NCI-H2107 (cell line): ENCODE data around the gene RGS13.
"Not testable (repeated sequence)": the region's sequence is repeated elsewhere in the genome, so short reads cannot be mapped to it uniquely, and the experiment has no call there.

Source experiments
- DNase-seq: peaks from one replicate; lab custom pipeline; 2025; lab: John Stamatoyannopoulos, UW

The RGS13 gene

DNA sequence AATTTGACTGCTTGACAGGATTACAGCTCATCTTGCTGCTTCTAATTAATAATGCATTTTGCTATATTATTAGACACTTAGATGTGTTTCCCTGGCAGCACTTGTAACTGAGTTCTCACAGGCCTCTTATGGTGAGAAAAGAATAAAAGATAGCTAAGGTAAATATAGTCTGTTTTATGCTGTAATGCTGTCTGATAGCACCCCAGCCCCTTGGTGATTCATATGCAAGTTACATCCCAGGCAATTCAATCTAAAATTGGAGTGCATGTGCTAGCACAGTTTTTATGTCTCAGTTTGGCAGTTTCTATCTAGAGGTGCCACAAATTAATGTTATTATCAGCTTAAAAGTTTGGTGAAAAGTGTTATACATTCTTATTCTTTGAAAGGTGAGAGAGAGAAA, 42.2 kb downstream of the RGS13 start:
- DNase-seq: no peak

DNA sequence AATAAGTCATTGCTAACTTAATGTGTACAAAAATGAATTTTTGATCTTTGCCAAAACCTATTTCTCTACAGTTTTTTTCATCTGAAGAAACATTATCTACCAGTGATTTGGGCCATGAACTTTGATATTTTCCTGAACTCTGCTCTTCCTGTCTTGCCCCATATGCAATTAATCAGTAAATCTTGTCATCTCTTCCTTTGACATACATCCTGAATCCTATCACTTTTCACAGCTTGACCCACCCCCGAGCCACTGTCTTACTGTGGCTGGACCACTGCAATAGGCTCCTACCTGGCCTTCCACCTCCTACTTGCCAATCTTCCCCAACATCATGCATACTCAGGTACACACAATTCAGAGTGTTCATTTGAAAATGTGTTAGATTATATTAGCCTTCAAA, 46.4 kb downstream of the RGS13 start:
- DNase-seq: no peak

DNA sequence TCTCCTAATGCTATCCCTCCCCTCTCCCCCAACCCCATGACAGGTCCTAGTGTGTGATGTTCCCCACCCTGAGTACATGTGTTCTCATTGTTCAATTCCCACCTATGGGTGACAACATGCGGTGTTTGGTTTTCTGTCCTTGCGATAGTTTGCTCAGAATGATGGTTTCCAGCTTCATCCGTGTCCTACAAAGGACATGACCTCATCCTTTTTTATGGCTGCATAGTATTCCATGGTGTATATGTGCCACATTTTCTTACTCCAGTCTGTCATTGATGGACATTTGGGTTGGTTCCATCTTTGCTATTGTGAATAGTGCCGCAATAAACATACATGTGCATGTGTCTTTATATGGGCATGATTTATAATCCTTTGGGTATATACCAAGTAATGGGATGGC, 47.1 kb downstream of the RGS13 start:
- DNase-seq: not testable (repeated sequence)

DNA sequence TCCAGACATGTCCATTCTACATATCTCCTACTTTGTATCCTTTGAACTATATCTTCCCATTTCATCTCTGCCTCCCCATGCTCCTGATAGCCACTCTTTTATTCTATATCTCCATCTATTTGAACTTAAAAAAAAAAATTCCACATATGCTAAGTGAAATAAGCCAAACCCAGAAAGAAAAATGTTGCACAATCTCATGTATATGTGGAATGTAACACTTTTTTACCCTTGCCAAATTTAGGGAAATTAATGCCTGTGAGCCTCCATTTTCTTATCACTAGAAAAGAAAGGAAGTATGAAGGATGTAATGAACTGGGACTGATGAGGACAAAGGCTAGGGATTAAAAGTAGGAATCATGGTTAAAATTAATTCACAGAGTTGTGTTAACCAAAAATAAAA, 53.5 kb downstream of the RGS13 start:
- DNase-seq: no peak

DNA sequence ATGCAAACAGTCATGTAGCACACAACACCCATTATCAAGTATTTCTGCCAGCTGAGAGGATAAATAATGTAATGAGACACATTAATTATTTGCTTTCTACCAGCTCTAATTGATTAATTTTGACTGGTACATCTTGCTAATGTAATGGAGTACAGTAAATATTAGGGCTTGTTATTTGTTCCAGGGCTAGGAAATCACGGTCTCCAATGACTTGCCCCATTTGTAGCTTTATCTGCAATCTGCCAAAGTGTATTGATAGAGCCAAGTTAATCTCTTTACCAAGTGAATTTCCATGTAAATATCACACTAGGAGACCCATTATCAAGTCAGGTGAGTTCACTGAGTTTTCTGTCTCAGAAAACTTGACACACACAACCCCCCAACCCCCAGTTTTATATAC, 55.1 kb downstream of the RGS13 start:
- DNase-seq: no peak

DNA sequence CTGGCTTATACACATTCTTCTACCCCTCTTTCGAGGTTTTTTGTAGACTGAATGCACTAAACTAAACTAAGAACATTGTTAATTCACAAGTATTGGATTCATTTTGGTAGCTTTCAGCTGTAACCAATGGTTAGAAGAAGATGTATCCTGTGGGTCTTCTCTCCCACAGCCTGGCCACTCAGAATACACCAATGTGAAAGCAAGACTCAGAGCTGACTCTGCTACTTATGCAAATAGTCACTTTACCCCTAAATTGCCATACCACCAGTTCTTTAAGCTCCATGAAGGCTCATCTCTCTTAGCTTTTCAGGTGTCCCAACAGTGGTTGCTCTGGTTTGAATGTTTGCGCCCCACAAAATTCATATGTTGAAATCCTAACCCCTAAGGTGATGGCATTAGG, 60.1 kb downstream of the RGS13 start:
- DNase-seq: no peak

DNA sequence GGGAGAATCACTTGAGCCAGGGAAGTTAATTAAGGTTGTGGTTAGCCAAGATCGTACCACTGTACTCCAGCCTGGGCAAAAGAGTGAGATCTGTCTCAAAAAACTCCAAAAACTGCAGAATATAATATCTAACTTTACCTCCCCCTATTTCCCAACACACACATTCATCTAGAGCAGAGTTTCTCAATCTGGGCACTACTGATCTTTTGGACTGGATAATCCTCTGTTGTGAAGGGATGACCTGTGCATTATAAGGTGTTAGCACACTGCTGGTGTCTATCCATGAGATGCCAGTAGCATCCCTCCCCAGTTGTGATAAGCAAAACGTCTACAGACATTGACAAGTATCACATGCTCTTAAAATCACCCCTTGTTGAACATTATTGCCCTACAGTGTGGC, 61.8 kb downstream of the RGS13 start:
- DNase-seq: no peak

DNA sequence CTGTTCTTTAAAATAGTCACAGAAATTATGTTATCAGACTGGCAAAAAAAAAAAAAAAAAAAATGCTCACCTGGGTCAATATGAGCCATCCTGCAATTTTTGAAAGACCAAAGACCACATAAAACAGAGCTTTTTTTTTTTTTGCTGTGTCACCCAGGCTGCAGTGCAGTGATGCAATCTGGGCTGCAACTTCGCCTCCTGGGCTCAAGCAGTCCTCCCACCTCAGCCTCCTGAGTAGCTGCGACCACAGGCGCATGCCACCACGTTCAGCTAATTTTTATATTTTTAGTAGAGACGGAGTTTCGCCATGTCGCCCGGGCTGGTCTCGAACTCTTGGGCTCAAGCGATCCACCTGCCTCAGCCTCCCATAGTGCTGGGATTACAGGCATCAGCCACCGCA, 62.8 kb downstream of the RGS13 start:
- DNase-seq: no peak

DNA sequence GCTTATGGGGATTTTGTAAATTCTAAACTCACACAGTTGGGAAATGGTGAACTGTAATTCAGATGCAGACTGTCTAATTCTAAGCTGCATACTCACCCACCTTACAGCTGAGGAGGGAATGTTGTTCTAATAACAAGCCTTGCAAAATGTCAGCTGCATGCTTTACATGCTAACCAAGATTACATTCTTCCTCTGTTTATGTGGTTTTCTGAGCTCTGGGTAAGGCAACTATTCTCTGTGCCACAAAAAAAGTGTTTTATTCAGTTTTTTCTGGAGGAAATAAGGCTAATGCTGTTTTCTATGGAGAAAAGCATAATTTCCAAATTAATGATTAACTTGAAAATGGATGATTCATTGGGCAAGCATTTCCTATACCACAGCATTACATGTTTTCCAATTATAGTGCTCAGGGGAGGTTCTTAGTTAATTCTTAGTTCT, 64.9 kb downstream of the RGS13 start:
- no peak for DNase-seq

DNA sequence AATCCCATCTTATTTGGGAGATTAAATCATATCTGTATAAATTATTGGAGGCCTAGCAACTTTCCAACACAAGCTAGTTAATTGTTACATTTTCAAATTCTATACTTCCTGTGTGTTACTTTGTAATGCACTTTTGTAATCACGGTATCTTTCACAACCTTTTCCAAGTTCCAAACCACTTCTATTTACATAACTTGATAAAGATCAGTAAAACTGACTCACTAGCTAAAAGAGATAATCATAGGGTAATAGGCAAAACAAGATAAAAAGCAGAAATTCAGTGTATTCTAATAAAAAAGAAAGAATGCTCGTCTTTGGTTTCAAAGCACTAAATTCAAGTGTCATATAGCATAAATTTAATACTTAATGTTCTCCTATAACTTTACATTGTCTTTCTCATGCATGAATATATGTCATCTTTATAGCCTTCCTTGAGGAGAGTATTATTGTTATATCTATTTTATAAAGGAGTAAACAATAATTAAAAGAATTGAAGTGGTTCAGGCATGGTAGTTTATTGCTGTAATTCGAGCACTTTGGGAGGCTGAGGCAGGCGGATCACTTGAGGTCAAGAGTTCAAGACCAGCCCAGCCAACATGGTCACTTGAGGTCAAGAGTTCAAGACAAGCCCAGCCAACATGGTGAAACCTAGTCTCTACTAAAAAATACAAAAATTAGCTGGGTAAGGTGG, 66.4 kb downstream of the RGS13 start:
- no peak for DNase-seq

DNA sequence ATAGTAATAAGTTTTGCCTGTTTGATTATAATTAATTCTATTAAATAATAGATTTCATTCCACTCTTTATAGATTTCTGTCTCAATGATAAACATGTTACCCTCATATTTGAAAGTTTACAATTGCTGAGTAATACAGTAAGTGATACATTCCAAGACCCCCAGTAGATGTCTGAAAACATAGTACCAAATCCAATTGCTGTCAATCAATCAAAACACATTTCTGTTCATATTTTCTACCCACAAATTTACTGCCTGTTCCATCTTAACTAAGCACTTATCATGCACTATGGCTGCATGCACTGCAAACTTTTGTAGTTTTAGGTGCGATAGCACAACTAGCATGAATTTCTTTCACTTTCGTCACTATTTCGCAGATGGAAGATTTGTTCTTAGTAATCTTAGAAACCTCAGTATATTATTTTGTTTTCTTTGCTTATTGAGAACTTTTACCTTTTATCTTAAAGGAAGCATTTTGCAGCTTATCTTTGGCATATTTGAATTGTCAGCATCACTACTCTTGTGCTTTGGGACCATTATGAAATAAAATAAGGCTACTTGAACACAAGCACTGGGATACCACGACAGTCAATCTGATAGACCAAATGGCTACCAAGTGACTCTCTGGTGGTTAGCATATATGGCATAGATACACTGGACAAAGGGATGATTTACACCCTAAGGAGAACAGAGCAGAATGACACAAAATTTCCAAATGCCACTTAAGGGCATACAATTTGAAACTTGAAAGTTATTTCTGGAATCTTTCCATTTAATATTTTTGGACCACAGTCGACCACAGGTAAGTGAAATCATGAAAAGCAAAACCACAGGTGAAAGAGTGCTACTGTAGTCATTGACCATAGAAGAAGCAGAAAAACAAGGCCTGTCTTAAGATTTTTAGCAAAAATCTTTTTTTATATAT, 67.6 kb downstream of the RGS13 start:
- DNase-seq: no peak

DNA sequence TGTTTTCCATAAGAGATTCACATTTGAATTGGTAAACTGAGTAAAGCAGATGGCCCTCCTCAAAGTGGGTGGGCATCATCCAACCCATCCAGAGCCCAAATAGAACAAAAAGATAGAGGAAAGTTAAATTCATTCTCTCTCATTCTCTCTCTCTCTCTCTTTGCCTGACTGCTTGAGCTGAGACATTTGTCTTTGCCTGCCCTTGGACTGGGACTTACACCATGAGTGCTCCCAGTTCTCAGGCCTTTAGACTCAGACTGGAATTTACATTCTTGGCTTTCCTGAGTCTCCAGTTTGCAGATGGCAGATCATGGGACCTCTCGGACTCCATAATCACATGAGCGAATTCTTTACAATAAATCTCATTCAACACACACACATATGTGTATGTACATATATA, 69.6 kb downstream of the RGS13 start:
- DNase-seq: no peak

DNA sequence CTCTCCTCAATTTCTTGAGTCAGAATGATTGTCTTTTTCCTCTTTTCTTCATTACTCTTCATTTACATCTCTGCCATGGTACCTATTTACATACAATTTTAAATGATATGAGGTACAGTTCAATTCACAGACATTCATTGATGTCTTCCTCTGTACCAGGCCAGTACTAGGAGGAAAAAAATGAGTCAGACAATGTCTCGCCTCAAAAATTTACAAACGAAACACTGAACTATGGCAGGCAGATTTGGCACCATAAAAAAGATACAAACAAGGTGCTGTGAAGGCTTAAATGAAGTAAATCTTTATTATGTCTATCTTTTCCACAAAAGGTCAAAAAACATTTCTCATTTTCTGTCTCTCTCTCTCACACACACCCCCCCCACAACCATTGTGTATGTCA, 71.0 kb downstream of the RGS13 start:
- DNase-seq: no peak

DNA sequence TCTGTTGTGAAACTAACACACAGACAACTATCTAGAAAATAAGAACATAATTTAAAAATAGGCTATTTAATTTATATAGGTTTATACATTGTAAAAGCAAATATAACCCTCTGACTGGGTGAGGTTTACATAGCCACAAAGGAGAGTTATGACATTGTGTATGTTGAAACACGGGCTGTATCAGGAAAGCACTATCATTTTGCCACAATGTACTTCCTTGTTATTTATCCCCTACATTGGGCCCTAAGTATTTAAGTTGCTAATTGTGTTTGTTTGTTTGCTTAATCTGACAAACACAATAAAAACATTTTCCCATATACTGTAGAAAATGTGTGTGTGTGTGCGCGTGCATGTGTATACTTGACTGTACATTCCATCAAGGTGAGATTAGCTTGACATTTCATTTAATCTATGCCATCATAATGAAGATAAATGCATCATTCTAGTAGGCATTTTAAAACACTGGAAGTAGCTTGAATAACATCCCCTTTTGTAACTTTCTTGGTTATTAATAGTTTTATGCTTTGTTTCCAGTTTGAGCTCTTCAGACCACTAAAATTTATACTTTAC, 72.1 kb downstream of the RGS13 start:
- DNase-seq: no peak

DNA sequence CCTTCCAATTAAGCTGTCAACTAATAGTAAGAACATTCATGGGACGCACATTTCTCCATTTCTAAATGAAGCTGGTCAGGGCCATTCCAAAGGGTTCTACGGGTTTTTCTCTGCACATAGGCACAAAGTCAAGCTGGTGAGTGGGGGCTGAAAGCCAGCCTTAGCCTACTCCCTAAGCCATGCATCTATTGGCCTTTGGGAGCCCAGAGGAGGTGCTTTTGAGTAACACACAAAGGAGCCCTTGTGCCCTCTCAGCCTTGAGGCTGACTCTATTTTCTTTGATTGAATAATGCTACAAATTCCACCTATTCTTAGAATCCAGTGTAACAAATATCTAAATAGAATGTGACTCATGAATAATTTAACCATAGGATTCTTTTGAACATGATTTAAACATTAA, 73.6 kb downstream of the RGS13 start:
- no peak for DNase-seq
